IPS-15b (cell line): ENCODE measurements around the gene CACNG1.
"Not testable (repeated sequence)": the region's sequence is repeated elsewhere in the genome, so short reads cannot be mapped to it uniquely, and the experiment has no call there.

Experiments used
- H3K27me3 ChIP-seq: one replicate; pipeline ENCODE4 v1.6.1; 2013; ENCODE audit warnings: low read length; ENCODE audit not compliant: control insufficient read depth, insufficient read depth
- H3K36me3 ChIP-seq: one replicate; pipeline ENCODE4 v1.6.1; 2013; ENCODE audit warnings: low read length; ENCODE audit not compliant: control insufficient read depth, insufficient read depth
- H3K4me1 ChIP-seq: one replicate; pipeline ENCODE4 v1.6.1; 2013; ENCODE audit warnings: mild to moderate bottlenecking, low read length; ENCODE audit not compliant: control insufficient read depth, insufficient read depth
- H3K4me3 ChIP-seq: one replicate; pipeline ENCODE4 v1.5.1; 2013; ENCODE audit warnings: low read depth, low read length
- H3K9ac ChIP-seq: one replicate; pipeline ENCODE4 v1.6.1; 2013; ENCODE audit warnings: low read depth, mild to moderate bottlenecking, low read length
- H3K9me3 ChIP-seq: one replicate; pipeline ENCODE4 v1.6.1; 2013; ENCODE audit warnings: mild to moderate bottlenecking, low read length; ENCODE audit not compliant: control insufficient read depth, insufficient read depth

Gene CACNG1

DNA sequence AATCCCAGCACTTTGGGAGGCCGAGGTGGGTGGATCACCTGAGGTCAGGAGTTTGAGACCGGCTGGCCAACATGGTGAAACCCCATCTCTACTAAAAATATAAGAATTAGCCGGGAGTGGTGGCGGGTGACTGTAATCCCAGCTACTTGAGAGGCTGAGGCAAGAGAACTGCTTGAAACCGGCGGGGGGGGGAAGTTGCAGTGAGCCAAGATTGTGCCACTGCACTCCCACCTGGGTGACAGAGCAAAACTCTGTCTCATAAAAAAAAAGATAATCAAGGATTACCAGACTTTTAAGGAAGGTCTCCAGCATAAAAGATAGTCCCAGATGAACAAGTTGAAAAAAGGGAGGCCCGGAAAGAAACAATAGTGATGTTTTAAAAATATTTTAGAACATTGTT, 48.4 kb downstream of the CACNG1 start:
- H3K27me3 ChIP-seq, H3K4me1 ChIP-seq, H3K36me3 ChIP-seq, H3K9ac ChIP-seq, H3K4me3 ChIP-seq, H3K9me3 ChIP-seq: not testable (repeated sequence)

DNA sequence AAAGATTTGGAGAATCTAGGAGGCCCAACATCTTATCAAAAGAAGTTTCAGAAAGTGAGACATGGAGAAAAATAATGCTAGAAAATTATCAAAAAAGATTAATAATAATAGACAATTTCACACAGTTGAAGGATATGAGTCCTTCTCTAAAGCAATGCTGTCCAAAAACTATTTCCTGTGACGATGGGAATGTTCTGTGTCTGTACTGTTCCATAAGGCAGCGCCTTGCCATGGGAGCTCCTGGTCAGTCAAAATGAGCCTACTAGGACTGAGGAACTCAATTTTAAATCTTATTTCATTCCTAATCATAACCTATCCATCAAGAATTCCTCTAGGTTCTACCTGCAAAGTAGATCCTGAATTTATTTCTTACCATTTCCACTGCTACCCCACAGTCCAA, 49.0 kb downstream of the CACNG1 start:
- H3K9me3 ChIP-seq, result no peaks in the 10 kb centered on the region
- H3K4me3 ChIP-seq, result no peak overlapping the region
- no peaks in the 10 kb centered on the region for H3K36me3 ChIP-seq
- H3K4me1 ChIP-seq, result no peaks in the 10 kb centered on the region
- H3K27me3 ChIP-seq, result no peaks in the 10 kb centered on the region
- H3K9ac ChIP-seq, result no peak overlapping the region

DNA sequence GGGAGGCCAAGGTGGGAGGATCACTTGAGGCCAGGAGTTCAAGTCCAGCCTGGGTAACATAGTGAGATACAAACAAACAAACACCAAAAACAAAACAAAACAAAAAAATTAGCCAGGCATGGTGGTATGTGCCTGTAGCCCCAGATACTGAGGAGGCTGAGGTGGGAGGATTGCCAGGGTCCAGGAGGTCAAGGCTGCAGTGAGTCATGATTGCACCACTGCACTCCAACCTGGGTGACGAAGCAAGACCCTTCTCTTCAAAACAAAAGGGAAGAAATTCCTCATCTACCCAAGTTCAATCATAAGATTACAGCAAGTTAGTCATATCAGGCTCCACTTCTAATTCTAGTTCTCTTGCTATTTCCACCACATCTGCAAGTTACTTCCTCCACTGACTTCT, 50.9 kb downstream of the CACNG1 start:
- not testable (repeated sequence) for H3K27me3 ChIP-seq, H3K9ac ChIP-seq, H3K4me1 ChIP-seq, H3K9me3 ChIP-seq, H3K4me3 ChIP-seq, H3K36me3 ChIP-seq

DNA sequence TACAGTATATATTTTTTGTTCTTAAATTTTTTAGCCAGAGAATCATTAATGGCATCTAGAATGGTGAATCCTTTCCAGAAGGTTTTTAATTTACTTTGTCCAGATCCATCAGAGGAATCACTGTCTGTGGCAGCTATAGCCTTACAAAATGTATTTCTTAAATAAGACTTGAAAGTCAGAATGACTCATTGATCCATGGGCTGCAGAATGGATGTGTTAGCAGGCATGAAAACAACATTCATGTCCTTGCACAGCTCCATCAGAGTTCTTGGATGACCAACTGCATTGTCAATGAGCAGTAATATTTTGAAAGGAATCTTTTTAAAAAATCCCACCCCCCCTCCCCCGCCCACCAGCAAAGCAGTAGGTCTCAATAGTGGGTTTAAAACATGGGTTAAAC, 51.4 kb downstream of the CACNG1 start:
- no peaks in the 10 kb centered on the region for H3K27me3 ChIP-seq
- no peaks in the 10 kb centered on the region for H3K4me1 ChIP-seq
- H3K9me3 ChIP-seq, result no peaks in the 10 kb centered on the region
- H3K4me3 ChIP-seq, result no peak overlapping the region
- H3K9ac ChIP-seq, result no peak overlapping the region
- no peaks in the 10 kb centered on the region for H3K36me3 ChIP-seq

GRCh38 chr17:67096609-67097008, 52.3 kb downstream of the CACNG1 start:
- H3K4me1 ChIP-seq, result no peaks in the 10 kb centered on the region
- no peaks in the 10 kb centered on the region for H3K27me3 ChIP-seq
- no peaks in the 10 kb centered on the region for H3K36me3 ChIP-seq
- H3K9ac ChIP-seq, result no peak overlapping the region
- no peaks in the 10 kb centered on the region for H3K9me3 ChIP-seq
- no peak overlapping the region for H3K4me3 ChIP-seq

GRCh38 chr17:67098006-67098405, 53.7 kb downstream of the CACNG1 start:
- Histone ChIP-seq H3K36me3 (no peaks in the 10 kb centered on the region), H3K4me1 (no peaks in the 10 kb centered on the region), H3K4me3 (no peak overlapping the region), H3K27me3 (no peaks in the 10 kb centered on the region), H3K9me3 (no peaks in the 10 kb centered on the region), H3K9ac (no peak overlapping the region)

GRCh38 chr17:67104641-67105040, 60.3 kb downstream of the CACNG1 start:
- H3K9ac ChIP-seq, H3K4me1 ChIP-seq, H3K4me3 ChIP-seq, H3K9me3 ChIP-seq, H3K36me3 ChIP-seq, H3K27me3 ChIP-seq: not testable (repeated sequence)

GRCh38 chr17:67105213-67105612, 60.9 kb downstream of the CACNG1 start:
- no peak overlapping the region for H3K4me3 ChIP-seq
- H3K9ac ChIP-seq, result no peak overlapping the region
- H3K9me3 ChIP-seq, result no peaks in the 10 kb centered on the region
- H3K36me3 ChIP-seq, result peaks cover 3% of the 10 kb centered on the region
- no peaks in the 10 kb centered on the region for H3K27me3 ChIP-seq
- H3K4me1 ChIP-seq, result no peaks in the 10 kb centered on the region
